NT2/D1 (cell line): ENCODE measurements around the gene SAA1.

Experiments used
- DNase-seq: peaks from one replicate; pipeline ENCODE4 v3.0.0-alpha.2; 2011; ENCODE audit warnings: low read depth, low spot score
- H3K27me3 ChIP-seq: 2 replicates; pipeline ENCODE4 v1.6.0; 2011; ENCODE audit warnings: mild to moderate bottlenecking; ENCODE audit not compliant: insufficient read length, insufficient read depth
- H3K36me3 ChIP-seq: 2 replicates; pipeline ENCODE4 v1.6.1; 2011; ENCODE audit warnings: mild to moderate bottlenecking, low read length, mixed read lengths; ENCODE audit not compliant: insufficient read depth, insufficient read length
- H3K4me1 ChIP-seq: 2 replicates; pipeline ENCODE4 v1.5.1; 2011; ENCODE audit not compliant: insufficient read depth, insufficient read length
- H3K4me3 ChIP-seq: 2 replicates; pipeline ENCODE4 v1.5.1; 2011; ENCODE audit warnings: low read depth; ENCODE audit not compliant: insufficient read length
- H3K9ac ChIP-seq: 2 replicates; pipeline ENCODE4 v1.6.0; 2011; ENCODE audit warnings: low read depth; ENCODE audit not compliant: insufficient read length
- H3K9me3 ChIP-seq: 2 replicates; pipeline ENCODE4 v1.5.1; 2011; ENCODE audit warnings: mild to moderate bottlenecking, low read length; ENCODE audit not compliant: insufficient read depth
- SUZ12 ChIP-seq: IDR thresholded peaks from 2 replicates; pipeline ENCODE4 v1.6.1; 2011; ENCODE audit not compliant: insufficient read length, insufficient read depth; ENCODE audit errors: extremely low read depth
- YY1 ChIP-seq: IDR thresholded peaks from 2 replicates; pipeline ENCODE4 v1.6.1; 2011; ENCODE audit not compliant: insufficient read length, insufficient read depth
- ZNF274 ChIP-seq: IDR thresholded peaks from 2 replicates; pipeline ENCODE4 v1.6.1; 2011; ENCODE audit warnings: mild to moderate bottlenecking, low read depth, low read length

The SAA1 gene

GRCh38 chr11:18265949-18266348, at the start of gene SAA1:
TSS of gene SAA1 (plus strand) at chr11:18266264. CDS start at chr11:18266888, 624 bp downstream.
- no peak for DNase-seq
- no peaks in the 10 kb centered on the region for H3K4me1 ChIP-seq
- H3K27me3 ChIP-seq: no peaks in the 10 kb centered on the region
- no peak within 1 kb of the TSS for H3K9ac ChIP-seq
- no peaks in the 10 kb centered on the region for H3K36me3 ChIP-seq
- H3K4me3 ChIP-seq: no peak within 1 kb of the TSS
- no peaks in the 10 kb centered on the region for H3K9me3 ChIP-seq
- no peak for TF ChIP-seq YY1
- TF ChIP-seq ZNF274: no peak
- TF ChIP-seq SUZ12: no peak

- no peak overlapping the region for H3K4me3 ChIP-seq
- no peak overlapping the region for H3K9ac ChIP-seq
- H3K27me3 ChIP-seq: no peaks in the 10 kb centered on the region
- H3K9me3 ChIP-seq: no peaks in the 10 kb centered on the region
- no peak for DNase-seq
- no peaks in the 10 kb centered on the region for H3K36me3 ChIP-seq
- TF ChIP-seq SUZ12 (no peak), ZNF274 (no peak), YY1 (no peak)
- no peaks in the 10 kb centered on the region for H3K4me1 ChIP-seq
Measured at GRCh38 chr11:18221274-18221876, 44.7 kb upstream of the SAA1 start.

- DNase-seq: no peak
- no peaks in the 10 kb centered on the region for H3K27me3 ChIP-seq
- TF ChIP-seq YY1: no peak
- no peak for TF ChIP-seq SUZ12
- no peak for TF ChIP-seq ZNF274
- H3K9me3 ChIP-seq: no peaks in the 10 kb centered on the region
- no peaks in the 10 kb centered on the region for H3K36me3 ChIP-seq
- H3K4me3 ChIP-seq: no peak overlapping the region
- H3K9ac ChIP-seq: no peak overlapping the region
- no peaks in the 10 kb centered on the region for H3K4me1 ChIP-seq
Measured at GRCh38 chr11:18222814-18223421, 43.1 kb upstream of the SAA1 start.

GRCh38 chr11:18223591-18224387, 42.3 kb upstream of the SAA1 start:
- Histone ChIP-seq H3K9ac (no peak overlapping the region), H3K4me1 (no peaks in the 10 kb centered on the region), H3K9me3 (no peaks in the 10 kb centered on the region), H3K36me3 (no peaks in the 10 kb centered on the region), H3K4me3 (no peak overlapping the region), H3K27me3 (no peaks in the 10 kb centered on the region)
- DNase-seq: no peak
- TF ChIP-seq ZNF274: no peak
- TF ChIP-seq SUZ12: no peak
- no peak for TF ChIP-seq YY1

- H3K9me3 ChIP-seq: no peaks in the 10 kb centered on the region
- H3K4me3 ChIP-seq: no peak overlapping the region
- no peaks in the 10 kb centered on the region for H3K4me1 ChIP-seq
- no peak for TF ChIP-seq SUZ12
- TF ChIP-seq ZNF274: no peak
- no peak for TF ChIP-seq YY1
- no peaks in the 10 kb centered on the region for H3K27me3 ChIP-seq
- no peak overlapping the region for H3K9ac ChIP-seq
- no peak for DNase-seq
- no peaks in the 10 kb centered on the region for H3K36me3 ChIP-seq
Measured at GRCh38 chr11:18225913-18226312, 40.2 kb upstream of the SAA1 start.

- Histone ChIP-seq H3K9me3 (no peaks in the 10 kb centered on the region), H3K27me3 (no peaks in the 10 kb centered on the region), H3K36me3 (no peaks in the 10 kb centered on the region), H3K4me1 (no peaks in the 10 kb centered on the region), H3K4me3 (no peak overlapping the region), H3K9ac (no peak overlapping the region)
- DNase-seq: no peak
- TF ChIP-seq YY1 (no peak), SUZ12 (no peak), ZNF274 (no peak)
Measured at GRCh38 chr11:18229501-18229900, 36.6 kb upstream of the SAA1 start.

- no peaks in the 10 kb centered on the region for H3K9me3 ChIP-seq
- no peaks in the 10 kb centered on the region for H3K4me1 ChIP-seq
- H3K4me3 ChIP-seq: no peak overlapping the region
- TF ChIP-seq ZNF274: no peak
- no peak for TF ChIP-seq SUZ12
- no peak for TF ChIP-seq YY1
- H3K27me3 ChIP-seq: no peaks in the 10 kb centered on the region
- H3K9ac ChIP-seq: no peak overlapping the region
- no peak for DNase-seq
- H3K36me3 ChIP-seq: no peaks in the 10 kb centered on the region
Measured at GRCh38 chr11:18230859-18231258, 35.2 kb upstream of the SAA1 start.
